Stomach (tissue), 4 donors: ENCODE data around the gene RSAD1.

Source experiments
- POLR2A ChIP-seq, 4 donors: fragments of 450-650 bp; IDR thresholded peaks; one replicate each; pipeline ENCODE4 v1.6.1; 2016; ENCODE audit warnings: antibody characterized with exemption in 4 of 4, control low read depth in 2 of 4, mild to moderate bottlenecking in 1 of 4, moderate library complexity in 1 of 4
- TF ChIP-seq, protein P1 (sequence below), 7 experiments: fragments of 450-650 bp in 4 of 7; fragments of 200-600 bp in 3 of 7; sonication (generic) in 3 of 7; IDR thresholded peaks; one replicate each; pipeline ENCODE4 v1.5.1; 2016 to 2019; ENCODE audit warnings: antibody characterized with exemption in 7 of 7, control low read depth in 2 of 7, mild to moderate bottlenecking in 1 of 7

DNA sequence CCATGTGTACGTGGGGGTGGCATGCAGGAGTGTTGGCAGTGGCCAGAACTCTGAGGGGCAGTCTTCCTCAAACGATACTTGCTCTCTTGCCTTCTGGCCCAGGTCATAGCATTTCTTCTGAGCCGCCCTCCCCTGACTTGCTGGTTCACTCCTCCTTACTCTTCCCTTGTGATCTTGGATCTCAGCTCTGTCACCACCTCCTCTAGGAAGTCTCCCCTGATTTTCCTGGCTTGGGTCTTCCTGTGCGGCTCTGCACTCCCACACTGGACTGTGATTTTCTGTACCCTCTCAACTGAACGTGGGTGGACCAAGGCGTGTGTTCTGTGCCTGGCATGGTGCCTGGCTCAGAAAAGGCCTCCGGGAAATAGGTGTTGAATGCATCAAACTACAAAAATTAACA, 56.7 kb downstream of the RSAD1 start:
- TF ChIP-seq, protein P1, sequence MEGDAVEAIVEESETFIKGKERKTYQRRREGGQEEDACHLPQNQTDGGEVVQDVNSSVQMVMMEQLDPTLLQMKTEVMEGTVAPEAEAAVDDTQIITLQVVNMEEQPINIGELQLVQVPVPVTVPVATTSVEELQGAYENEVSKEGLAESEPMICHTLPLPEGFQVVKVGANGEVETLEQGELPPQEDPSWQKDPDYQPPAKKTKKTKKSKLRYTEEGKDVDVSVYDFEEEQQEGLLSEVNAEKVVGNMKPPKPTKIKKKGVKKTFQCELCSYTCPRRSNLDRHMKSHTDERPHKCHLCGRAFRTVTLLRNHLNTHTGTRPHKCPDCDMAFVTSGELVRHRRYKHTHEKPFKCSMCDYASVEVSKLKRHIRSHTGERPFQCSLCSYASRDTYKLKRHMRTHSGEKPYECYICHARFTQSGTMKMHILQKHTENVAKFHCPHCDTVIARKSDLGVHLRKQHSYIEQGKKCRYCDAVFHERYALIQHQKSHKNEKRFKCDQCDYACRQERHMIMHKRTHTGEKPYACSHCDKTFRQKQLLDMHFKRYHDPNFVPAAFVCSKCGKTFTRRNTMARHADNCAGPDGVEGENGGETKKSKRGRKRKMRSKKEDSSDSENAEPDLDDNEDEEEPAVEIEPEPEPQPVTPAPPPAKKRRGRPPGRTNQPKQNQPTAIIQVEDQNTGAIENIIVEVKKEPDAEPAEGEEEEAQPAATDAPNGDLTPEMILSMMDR (IDR thresholded peaks at IDR 0.05), result no peak
- TF ChIP-seq POLR2A (IDR thresholded peaks at IDR 0.05), result no peak
